ENCODE results near the gene NHLRC4.

NHLRC4 gene

GRCh38 chr16:608019-608418 lies 41.2 kb downstream of the NHLRC4 start:
- TF ChIP-seq CSDC2 (CRISPR knock-in tag; IDR thresholded peaks at IDR 0.05) (no peak), ISL1 (CRISPR knock-in tag; IDR thresholded peaks at IDR 0.05) (no peak), SNAI2 (CRISPR knock-in tag; IDR thresholded peaks at IDR 0.05) (no peak), BACH2 (CRISPR knock-in tag; IDR thresholded peaks at IDR 0.05; ENCODE audit: borderline replicate concordance) (no peak), ZNF8 (CRISPR knock-in tag; IDR thresholded peaks at IDR 0.05) (no peak), ZNF565 (CRISPR knock-in tag; conservative IDR thresholded peaks at IDR 0.05; ENCODE audit: low read depth) (no peak), CSRNP3 (CRISPR knock-in tag; IDR thresholded peaks at IDR 0.05) (no peak), TOX (CRISPR knock-in tag; IDR thresholded peaks at IDR 0.05; ENCODE audit: borderline replicate concordance) (no peak), ESRRG (CRISPR knock-in tag; IDR thresholded peaks at IDR 0.05) (no peak), CREB5 (CRISPR knock-in tag; IDR thresholded peaks at IDR 0.05; ENCODE audit: low read depth) (no peak), ARNTL (CRISPR knock-in tag; IDR thresholded peaks at IDR 0.05; ENCODE audit: borderline replicate concordance, low read depth) (no peak), ZFP30 (CRISPR knock-in tag; IDR thresholded peaks at IDR 0.05) (no peak), ZNF70 (CRISPR knock-in tag; IDR thresholded peaks at IDR 0.05) (no peak)
- TF ChIP-seq, protein P1, sequence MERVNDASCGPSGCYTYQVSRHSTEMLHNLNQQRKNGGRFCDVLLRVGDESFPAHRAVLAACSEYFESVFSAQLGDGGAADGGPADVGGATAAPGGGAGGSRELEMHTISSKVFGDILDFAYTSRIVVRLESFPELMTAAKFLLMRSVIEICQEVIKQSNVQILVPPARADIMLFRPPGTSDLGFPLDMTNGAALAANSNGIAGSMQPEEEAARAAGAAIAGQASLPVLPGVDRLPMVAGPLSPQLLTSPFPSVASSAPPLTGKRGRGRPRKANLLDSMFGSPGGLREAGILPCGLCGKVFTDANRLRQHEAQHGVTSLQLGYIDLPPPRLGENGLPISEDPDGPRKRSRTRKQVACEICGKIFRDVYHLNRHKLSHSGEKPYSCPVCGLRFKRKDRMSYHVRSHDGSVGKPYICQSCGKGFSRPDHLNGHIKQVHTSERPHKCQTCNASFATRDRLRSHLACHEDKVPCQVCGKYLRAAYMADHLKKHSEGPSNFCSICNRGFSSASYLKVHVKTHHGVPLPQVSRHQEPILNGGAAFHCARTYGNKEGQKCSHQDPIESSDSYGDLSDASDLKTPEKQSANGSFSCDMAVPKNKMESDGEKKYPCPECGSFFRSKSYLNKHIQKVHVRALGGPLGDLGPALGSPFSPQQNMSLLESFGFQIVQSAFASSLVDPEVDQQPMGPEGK (CRISPR knock-in tag; IDR thresholded peaks at IDR 0.05; ENCODE audit: borderline replicate concordance) = no peak
- ATAC-seq = no peak

- TF ChIP-seq ARNTL (CRISPR knock-in tag; IDR thresholded peaks at IDR 0.05; ENCODE audit: borderline replicate concordance, low read depth) (no peak), CSRNP3 (CRISPR knock-in tag; IDR thresholded peaks at IDR 0.05) (no peak), ZFP3 (CRISPR knock-in tag; IDR thresholded peaks at IDR 0.05) (no peak), CSDC2 (CRISPR knock-in tag; IDR thresholded peaks at IDR 0.05) (no peak), TCF4 (CRISPR knock-in tag; IDR thresholded peaks at IDR 0.05; ENCODE audit: borderline replicate concordance) (no peak), SNAI2 (CRISPR knock-in tag; IDR thresholded peaks at IDR 0.05) (no peak), GLIS3 (CRISPR knock-in tag; IDR thresholded peaks at IDR 0.05) (no peak), BACH2 (CRISPR knock-in tag; IDR thresholded peaks at IDR 0.05; ENCODE audit: borderline replicate concordance) (no peak), ZNF565 (CRISPR knock-in tag; conservative IDR thresholded peaks at IDR 0.05; ENCODE audit: low read depth) (no peak), OSR1 (CRISPR knock-in tag; IDR thresholded peaks at IDR 0.05) (no peak), CREB5 (CRISPR knock-in tag; IDR thresholded peaks at IDR 0.05; ENCODE audit: low read depth) (no peak), PPARA (CRISPR knock-in tag; IDR thresholded peaks at IDR 0.05; ENCODE audit: borderline replicate concordance) (no peak), ZNF70 (CRISPR knock-in tag; IDR thresholded peaks at IDR 0.05) (no peak), TOX (CRISPR knock-in tag; IDR thresholded peaks at IDR 0.05; ENCODE audit: borderline replicate concordance) (no peak), ISL1 (CRISPR knock-in tag; IDR thresholded peaks at IDR 0.05) (no peak)
- ATAC-seq = no peak
Observed at GRCh38 chr16:609316-609715, 42.5 kb downstream of the NHLRC4 start.

DNA sequence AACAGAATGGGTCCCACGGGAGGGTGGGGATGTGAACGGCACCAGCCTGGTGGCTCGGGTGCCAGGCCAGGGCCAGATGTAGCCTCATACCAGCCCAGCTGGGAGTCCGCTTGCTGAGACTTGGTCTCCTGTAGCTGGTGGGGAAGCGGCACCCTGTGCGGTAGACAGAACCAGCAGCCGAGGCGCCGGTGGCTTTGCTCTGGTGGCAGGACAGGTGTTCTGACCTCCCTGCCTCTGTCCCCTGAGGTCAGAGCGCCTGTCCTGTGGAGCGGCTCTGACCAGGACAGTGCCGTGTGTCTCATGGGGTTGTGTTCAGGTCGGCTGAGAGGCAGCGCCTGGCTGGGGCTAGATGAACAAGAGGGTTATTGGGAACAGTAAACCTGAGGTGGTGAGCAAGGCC lies 43.2 kb downstream of the NHLRC4 start:
- no peak for ATAC-seq
- no peak for TF ChIP-seq TSHZ2 (CRISPR knock-in tag; IDR thresholded peaks at IDR 0.05)
- no peak for TF ChIP-seq CSRNP3 (CRISPR knock-in tag; IDR thresholded peaks at IDR 0.05)
- no peak for TF ChIP-seq OSR1 (CRISPR knock-in tag; IDR thresholded peaks at IDR 0.05)
- no peak for TF ChIP-seq TCF4 (CRISPR knock-in tag; IDR thresholded peaks at IDR 0.05; ENCODE audit: borderline replicate concordance)
- TF ChIP-seq CSDC2 (CRISPR knock-in tag; IDR thresholded peaks at IDR 0.05) = no peak
- TF ChIP-seq ESRRG (CRISPR knock-in tag; IDR thresholded peaks at IDR 0.05) = no peak
- no peak for TF ChIP-seq ZNF70 (CRISPR knock-in tag; IDR thresholded peaks at IDR 0.05)
- no peak for TF ChIP-seq PPARA (CRISPR knock-in tag; IDR thresholded peaks at IDR 0.05; ENCODE audit: borderline replicate concordance)
- TF ChIP-seq ZNF8 (CRISPR knock-in tag; IDR thresholded peaks at IDR 0.05) = no peak
- TF ChIP-seq ZFP30 (CRISPR knock-in tag; IDR thresholded peaks at IDR 0.05) = no peak
- TF ChIP-seq BACH2 (CRISPR knock-in tag; IDR thresholded peaks at IDR 0.05; ENCODE audit: borderline replicate concordance) = no peak
- TF ChIP-seq ZFP3 (CRISPR knock-in tag; IDR thresholded peaks at IDR 0.05) = no peak
- TF ChIP-seq CREB5 (CRISPR knock-in tag; IDR thresholded peaks at IDR 0.05; ENCODE audit: low read depth) = no peak

All from SK-N-SH treated with all-trans-retinoic acid at 6 μM for 48 hours (cell line).